Posterior cingulate gyrus (tissue), 11 donors: ENCODE measurements around the gene BORCS5.
"Not testable (repeated sequence)": the region's sequence is repeated elsewhere in the genome, so short reads cannot be mapped to it uniquely, and the experiment has no call there.

Experiments
- DNase-seq, 10 donors: peaks; one replicate each; pipeline versions ENCODE4 v3.0.0 to v3.0.0-alpha.2; 2020 to 2021; ENCODE audit warnings: mixed read lengths in 3 of 10
- intact Hi-C: fragments of 100-400 bp; cut with DNase I; formaldehyde crosslinking; loops from one replicate; pipeline ENCODE4 v1.15.1; 2023

Gene BORCS5

GRCh38 chr12:12384571-12385340 is 27.9 kb downstream of the BORCS5 start:
- peak in 2 of 10 donors; percentile 14 to 30 for DNase-seq
- intact Hi-C loops, result loop anchor here (5.0 kb wide), 1 partner anchor 228 kb away; the partner anchor contains the start of gene CREBL2

- intact Hi-C loops, result loop anchor here (5.0 kb wide), 1 partner anchor 225 kb away; the partner anchor contains the start of gene CREBL2
- DNase-seq, result no peak
Measured at GRCh38 chr12:12387501-12387900, 30.6 kb downstream of the BORCS5 start.

- intact Hi-C loops, result loop anchor here (10.0 kb wide), 1 partner anchor 92 kb away; no protein-coding TSS in a partner anchor
- DNase-seq, result no peak
Measured at GRCh38 chr12:12392413-12392812, 35.5 kb downstream of the BORCS5 start.

DNA sequence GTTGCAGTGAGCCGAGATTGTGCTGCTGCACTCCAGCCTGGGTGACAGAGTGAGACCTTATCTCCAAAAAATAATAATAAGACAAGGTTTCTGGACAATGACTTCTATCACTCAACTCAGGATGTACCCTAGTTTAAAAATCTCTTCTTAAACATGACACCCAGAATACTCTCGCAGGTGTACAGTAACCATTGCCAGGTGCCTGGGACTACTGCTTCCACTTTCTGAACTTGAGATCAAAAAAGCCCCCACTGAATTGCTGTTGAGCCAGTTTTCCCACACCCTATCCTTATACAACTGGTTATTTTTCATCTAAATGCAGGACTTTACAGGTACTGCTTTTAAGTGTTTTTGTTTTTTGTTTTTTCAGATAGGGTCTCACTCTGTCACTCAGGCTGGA is 36.3 kb downstream of the BORCS5 start:
- intact Hi-C loops, result loop anchor here (10.0 kb wide), 1 partner anchor 92 kb away; no protein-coding TSS in a partner anchor

GRCh38 chr12:12396694-12397093 is 39.8 kb downstream of the BORCS5 start:
- no peak for DNase-seq
- intact Hi-C loops, result loop anchor here (10.0 kb wide), 1 partner anchor 88 kb away; no protein-coding TSS in a partner anchor

More for the DNA sequence above, 36.3 kb downstream of the BORCS5 start:
- no peak for DNase-seq

DNA sequence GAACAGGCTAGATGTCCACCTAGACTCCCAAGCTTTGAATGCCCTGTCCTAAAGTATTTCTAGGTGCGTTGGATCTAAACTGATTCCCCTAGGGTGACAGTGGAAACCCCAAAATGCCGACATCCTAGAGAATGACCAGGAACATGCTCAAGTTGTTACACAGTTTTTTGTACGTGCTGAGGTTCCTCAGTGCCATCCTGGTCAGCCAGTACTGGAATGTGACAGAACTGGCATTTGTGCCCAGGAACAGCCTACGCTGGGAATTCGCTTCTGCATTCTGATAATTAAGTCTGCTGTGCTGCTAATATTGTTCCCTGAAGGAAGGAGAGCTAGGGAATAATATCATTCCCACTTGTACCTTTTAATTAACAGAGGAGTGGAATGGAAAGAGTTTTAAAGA is 40.3 kb downstream of the BORCS5 start:
- no peak for DNase-seq
- intact Hi-C loops, result loop anchor here (10.0 kb wide), 1 partner anchor 88 kb away; no protein-coding TSS in a partner anchor

- DNase-seq, result peak in 1 of 10 donors; percentile 18
- intact Hi-C loops, result loop anchor here (10.0 kb wide), 1 partner anchor 87 kb away; no protein-coding TSS in a partner anchor
Measured at GRCh38 chr12:12398026-12398859, 41.4 kb downstream of the BORCS5 start.

- intact Hi-C loops, result loop anchor here (10.0 kb wide), 1 partner anchor 86 kb away; no protein-coding TSS in a partner anchor
- no peak for DNase-seq
Measured at GRCh38 chr12:12399161-12399560, 42.3 kb downstream of the BORCS5 start.

- DNase-seq, result no peak
- intact Hi-C loops, result loop anchor here (10.0 kb wide), 1 partner anchor 85 kb away; no protein-coding TSS in a partner anchor
Measured at GRCh38 chr12:12399776-12400305, 43.0 kb downstream of the BORCS5 start.

DNA sequence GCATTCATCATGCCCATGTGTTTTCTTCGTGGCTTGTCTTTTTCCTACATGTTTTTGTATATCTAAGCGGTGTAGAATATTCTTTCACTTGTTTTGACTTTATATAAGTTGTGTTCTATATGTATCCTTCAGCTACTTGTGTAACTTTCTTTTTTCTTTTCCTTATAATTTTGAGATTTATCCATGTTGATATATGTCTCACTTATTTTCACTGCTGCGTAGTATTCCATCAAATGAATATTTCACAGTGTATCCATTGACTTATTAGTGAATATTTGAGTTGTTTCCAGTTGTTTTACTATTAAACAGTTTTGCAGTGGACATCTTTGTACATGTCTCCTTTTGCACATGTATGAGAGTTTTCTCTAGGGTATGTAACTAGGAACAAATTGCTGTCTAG is 43.9 kb downstream of the BORCS5 start:
- intact Hi-C loops, result no loop called here
- no peak for DNase-seq

DNA sequence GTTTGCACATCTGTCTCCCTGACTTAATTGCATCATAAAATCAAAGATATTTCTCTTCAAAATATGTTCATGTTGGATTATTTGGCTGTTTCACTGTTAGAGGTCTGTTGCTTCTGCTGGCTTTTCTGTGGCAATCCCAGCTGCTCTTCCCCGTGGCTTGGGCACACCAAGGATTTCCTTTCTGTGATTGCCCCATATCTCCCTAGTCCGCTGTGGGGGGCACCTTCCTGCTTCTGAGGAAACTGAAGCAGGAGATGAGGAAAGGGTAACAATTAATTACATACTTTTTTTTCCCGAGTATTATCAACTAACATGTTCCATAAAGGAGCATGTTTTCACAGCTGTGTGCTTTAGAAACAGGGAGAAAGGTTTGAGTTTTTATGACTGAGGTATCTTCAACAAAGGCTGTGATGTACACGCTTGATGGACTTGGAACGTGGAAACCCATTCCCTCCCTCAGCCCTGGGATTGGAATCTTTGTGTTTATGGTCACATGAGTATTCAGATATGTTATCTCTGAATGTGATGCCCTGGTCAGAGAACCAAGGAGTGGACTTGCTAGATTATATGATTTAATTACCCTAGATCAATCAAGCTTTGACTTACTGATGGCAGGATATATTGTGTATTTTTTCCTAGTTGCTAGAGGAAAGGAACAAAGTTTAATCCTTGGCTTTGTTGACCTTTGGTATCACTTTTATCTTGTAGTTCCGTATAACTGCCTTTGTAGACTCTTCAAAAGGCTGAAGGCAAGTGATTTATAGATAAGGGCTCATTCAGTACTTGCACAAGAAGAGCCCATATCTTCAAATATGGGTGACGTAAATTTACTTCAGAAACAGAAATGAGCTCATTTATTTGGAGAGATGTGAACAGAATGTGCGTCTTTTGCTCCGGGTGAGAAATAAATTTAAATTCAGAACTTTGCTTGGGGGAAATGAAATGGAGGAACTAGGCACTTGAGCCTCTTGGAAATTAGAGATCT is 46.7 kb downstream of the BORCS5 start:
- intact Hi-C loops, result no loop called here
- no peak for DNase-seq

DNA sequence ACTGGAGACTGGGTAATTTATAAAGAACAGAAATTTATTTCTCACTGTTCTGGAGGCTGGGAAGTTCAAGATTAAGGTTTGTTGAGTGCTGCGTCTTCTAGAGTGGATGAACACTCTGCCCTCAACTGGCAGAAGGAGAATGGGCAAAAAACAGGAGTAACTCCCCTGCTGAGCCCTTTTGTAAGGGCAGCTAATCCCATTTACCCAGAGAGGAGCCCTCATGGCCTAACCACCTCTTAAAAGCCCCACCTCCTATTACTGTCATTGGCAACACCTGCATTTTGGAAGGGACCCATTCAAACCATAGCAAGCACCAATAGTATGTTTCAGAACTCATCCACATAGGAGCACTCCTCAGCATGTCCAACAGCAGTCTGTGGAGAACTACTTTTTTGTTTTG is 47.4 kb downstream of the BORCS5 start:
- intact Hi-C loops, result no loop called here
- no peak for DNase-seq

GRCh38 chr12:12405882-12406281 is 49.0 kb downstream of the BORCS5 start:
- intact Hi-C loops, result no loop called here
- DNase-seq, result peak in 5 of 10 donors; percentile 21 to 53 (median 38)

DNA sequence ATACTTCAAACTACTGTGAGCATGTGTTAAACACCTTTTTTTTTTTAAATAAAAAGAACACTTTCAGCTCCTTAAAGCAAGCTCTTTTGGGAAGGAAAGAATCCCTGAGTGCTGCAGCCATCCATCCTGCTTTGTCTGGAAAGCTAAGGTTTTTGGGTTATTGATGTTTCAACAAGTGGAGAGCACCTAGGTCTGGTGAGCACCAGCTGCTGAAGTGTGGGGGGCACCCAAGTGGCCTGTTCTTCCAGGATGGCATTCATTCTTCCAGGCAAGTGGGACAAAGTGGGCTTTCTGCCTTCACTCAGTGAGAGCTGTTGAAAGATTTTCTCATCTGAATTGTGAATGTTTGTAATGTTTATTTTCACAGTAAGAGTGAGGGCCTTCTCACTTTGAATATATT is 49.9 kb downstream of the BORCS5 start:
- DNase-seq, result peak in 1 of 10 donors; percentile 61
- intact Hi-C loops, result no loop called here

- intact Hi-C loops, result no loop called here
- DNase-seq, result no peak
Measured at GRCh38 chr12:12408265-12408690, 51.4 kb downstream of the BORCS5 start.

GRCh38 chr12:12409337-12409736 is 52.5 kb downstream of the BORCS5 start:
- DNase-seq, intact Hi-C loops: not testable (repeated sequence)

DNA sequence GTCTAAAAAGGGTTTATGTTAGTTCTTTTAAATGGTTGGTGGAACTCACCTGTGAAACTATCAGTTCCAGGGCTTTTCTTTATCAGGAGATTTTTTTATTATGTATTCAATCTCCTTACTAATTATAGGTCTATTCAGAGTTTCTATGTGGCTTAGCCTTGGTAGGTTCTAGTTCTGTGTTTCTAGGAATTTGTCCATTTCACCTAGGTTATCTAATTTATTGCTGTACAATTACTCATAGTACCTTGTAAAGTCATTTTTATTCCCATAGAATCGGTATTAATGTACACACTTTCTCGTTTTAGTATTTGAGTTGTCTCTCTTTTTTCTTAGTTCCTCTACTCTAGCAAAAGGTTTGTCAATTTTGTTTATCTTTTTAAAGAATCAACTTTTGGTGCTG is 59.0 kb downstream of the BORCS5 start:
- intact Hi-C loops, result no loop called here
- no peak for DNase-seq

DNA sequence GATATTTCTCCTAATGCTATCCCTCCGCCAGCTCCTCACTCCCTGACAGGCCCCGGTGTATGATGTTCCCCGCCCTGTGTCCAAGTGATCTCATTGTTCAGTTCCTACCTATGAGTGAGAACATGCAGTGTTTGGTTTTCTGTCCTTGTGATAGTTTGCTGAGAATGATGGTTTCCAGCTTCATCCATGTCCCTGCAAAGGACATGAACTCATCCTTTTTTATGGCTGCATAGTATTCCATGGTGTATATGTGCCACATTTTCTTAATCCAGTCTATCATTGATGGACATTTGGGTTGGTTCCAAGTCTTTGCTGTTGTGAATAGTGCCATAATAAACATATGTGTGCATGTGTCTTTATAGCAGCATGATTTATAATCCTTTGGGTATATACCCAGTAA is 62.3 kb downstream of the BORCS5 start:
- intact Hi-C loops, DNase-seq: not testable (repeated sequence)

- intact Hi-C loops, result no loop called here
- DNase-seq, result no peak
Measured at GRCh38 chr12:12423367-12423766, 66.5 kb downstream of the BORCS5 start.
